HG03521 (cell line): ENCODE data around the gene CDIPT.

Source experiments
- ATAC-seq: cut with Tn5 transposase; IDR thresholded peaks from one replicate; pipeline ENCODE4 v1.9.1; 2021; ENCODE audit warnings: mild to moderate bottlenecking, moderate library complexity; ENCODE audit not compliant: unreplicated experiment

The CDIPT gene

GRCh38 chr16:29811896-29812665 lies 50.9 kb downstream of the CDIPT start, which contains the start of gene PRRT2:
Gene PRRT2, plus strand, starts transcription at chr16:29812193. Its CDS starts 862 bp downstream, at chr16:29813055.
- no peak for ATAC-seq

GRCh38 chr16:29811170-29811895 lies 51.7 kb downstream of the CDIPT start:
- peak; percentile 21 for ATAC-seq

GRCh38 chr16:29810699-29811169 lies 52.3 kb downstream of the CDIPT start:
- ATAC-seq, result no peak

GRCh38 chr16:29809850-29810698 lies 53.0 kb downstream of the CDIPT start:
- no peak for ATAC-seq

GRCh38 chr16:29809031-29809747 lies 53.8 kb downstream of the CDIPT start:
- no peak for ATAC-seq
